Measurements from ENCODE around the gene UBE3D.

GRCh38 chr6:82924799-82925535, 140.7 kb downstream of the UBE3D start:
- no peak for TF ChIP-seq JUNB (IDR thresholded peaks at IDR 0.05; ENCODE audit: unreplicated experiment)
- TF ChIP-seq EZH2 (IDR thresholded peaks at IDR 0.05; ENCODE audit: low read depth, unreplicated experiment) = no peak
- no peak for TF ChIP-seq CTCF (conservative IDR thresholded peaks at IDR 0.05; ENCODE audit: low read depth in 2 of 2)
- TF ChIP-seq ETS1 (IDR thresholded peaks at IDR 0.05) = no peak
- no peak for TF ChIP-seq CREB1 (CRISPR knock-in tag; IDR thresholded peaks at IDR 0.05; ENCODE audit: low read depth)
- no peak for TF ChIP-seq POLR2AphosphoS5 (IDR thresholded peaks at IDR 0.05; ENCODE audit: low read depth)
- TF ChIP-seq REST (IDR thresholded peaks at IDR 0.05; ENCODE audit: unreplicated experiment) = no peak
- no peak for TF ChIP-seq ZNF331 (CRISPR knock-in tag; IDR thresholded peaks at IDR 0.05; ENCODE audit: low read depth)
- no peak for TF ChIP-seq EZH2phosphoT487 (IDR thresholded peaks at IDR 0.05; ENCODE audit: unreplicated experiment)
- TF ChIP-seq NANOG (IDR thresholded peaks at IDR 0.05; ENCODE audit: borderline replicate concordance) = no peak
- no peak for TF ChIP-seq ZNF114 (CRISPR knock-in tag; IDR thresholded peaks at IDR 0.05)
